Activated CD8-positive, alpha-beta memory T cell treated with anti-CD3 and anti-CD28 coated beads, Interleukin-2, amount 50 U/mL, for 4 hours (primary cell): ENCODE measurements around the gene PRUNE1.
A peak's percentile ranks its signal among the peaks of the same experiment; 100 is the strongest.

ENCODE experiments used
- DNase-seq: peaks from one replicate; pipeline ENCODE4 v3.0.0-alpha.2; 2020

The PRUNE1 gene, protein sequence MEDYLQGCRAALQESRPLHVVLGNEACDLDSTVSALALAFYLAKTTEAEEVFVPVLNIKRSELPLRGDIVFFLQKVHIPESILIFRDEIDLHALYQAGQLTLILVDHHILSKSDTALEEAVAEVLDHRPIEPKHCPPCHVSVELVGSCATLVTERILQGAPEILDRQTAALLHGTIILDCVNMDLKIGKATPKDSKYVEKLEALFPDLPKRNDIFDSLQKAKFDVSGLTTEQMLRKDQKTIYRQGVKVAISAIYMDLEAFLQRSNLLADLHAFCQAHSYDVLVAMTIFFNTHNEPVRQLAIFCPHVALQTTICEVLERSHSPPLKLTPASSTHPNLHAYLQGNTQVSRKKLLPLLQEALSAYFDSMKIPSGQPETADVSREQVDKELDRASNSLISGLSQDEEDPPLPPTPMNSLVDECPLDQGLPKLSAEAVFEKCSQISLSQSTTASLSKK

DNA sequence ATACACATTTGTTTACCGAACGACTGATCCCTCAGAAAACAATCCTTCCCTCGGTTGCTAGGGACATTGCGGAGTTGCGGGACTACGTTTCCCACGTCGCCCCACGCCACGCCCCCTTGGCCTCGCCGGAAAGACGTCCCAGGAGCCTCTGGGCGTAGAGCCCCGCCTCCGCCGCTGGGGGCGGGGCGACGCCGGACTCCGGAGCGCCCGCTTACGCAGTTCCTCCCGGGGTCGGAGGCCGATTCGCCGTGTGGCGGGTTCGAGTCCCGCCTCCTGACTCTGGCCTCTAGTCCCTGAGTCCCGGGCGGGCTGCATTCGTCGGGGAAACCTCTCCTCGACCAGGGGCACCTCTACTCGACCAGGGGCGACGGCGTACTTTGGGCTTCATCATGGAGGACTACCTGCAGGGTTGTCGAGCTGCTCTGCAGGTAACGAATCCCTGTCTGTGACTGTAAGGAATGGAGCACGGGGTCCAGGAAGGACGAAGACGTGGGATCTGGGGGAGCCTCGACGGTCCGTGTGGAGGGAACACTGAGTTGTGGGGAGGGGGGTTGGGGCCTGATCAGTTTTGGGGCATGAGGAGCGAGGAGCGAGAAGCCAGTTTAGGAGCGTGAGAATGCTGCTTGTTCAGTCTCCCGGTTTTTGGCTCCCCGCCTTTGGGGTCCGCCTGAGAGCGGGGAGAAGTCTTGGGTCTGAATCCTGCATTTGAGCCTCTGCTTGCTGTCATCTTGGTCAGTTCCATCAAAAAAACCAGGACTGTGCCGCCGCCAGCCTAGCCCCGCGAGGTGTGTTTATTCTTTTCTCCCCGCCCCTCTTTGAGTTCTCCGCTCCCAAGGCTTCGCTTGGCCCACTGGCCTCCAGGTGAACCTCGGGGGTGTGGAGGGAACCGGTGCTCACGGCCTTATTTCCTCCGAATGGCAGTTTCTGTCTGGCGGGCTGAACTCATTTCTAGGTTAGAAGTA, at the start of gene PRUNE1:
PRUNE1 (plus strand) TSS at position 206 of the 962 bp plus-strand sequence; CDS start at position 390, 184 bp downstream.
- peak; percentile 97 for DNase-seq

DNA sequence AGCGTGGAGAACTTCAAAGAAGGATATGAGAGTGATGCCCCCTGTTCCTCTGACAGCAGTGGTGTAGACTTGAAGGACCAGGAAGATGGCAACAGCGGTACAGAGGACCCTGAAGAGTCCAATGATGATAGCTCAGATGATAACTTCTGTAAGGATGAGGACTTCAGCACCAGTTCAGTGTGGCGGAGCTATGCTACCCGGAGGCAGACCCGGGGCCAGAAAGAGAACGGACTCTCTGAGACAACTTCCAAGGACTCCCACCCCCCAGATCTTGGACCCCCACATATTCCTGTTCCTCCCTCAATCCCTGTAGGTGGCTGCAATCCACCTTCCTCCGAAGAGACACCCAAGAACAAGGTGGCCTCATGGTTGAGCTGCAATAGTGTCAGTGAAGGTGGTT, 47.6 kb upstream of the PRUNE1 start:
- no peak for DNase-seq

DNA sequence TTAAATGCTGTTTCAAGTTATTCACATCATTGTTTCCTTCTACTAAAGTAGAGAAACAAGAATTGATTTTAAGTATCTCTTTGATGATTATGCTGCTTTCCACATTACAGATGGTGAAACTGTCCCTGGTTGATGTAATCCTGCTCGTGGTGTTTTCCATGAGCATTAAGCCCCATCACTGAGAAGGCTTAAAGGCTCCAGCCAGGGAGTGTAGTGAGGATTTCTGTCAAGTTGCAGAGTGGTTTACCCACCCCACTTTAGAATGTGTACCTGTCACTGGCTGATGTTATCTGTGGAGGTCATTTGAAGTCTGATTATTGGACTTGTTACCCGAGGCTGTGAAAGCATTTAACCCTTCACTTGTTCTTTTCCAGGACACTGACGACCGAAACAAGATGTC, 46.5 kb upstream of the PRUNE1 start:
- DNase-seq: no peak

DNA sequence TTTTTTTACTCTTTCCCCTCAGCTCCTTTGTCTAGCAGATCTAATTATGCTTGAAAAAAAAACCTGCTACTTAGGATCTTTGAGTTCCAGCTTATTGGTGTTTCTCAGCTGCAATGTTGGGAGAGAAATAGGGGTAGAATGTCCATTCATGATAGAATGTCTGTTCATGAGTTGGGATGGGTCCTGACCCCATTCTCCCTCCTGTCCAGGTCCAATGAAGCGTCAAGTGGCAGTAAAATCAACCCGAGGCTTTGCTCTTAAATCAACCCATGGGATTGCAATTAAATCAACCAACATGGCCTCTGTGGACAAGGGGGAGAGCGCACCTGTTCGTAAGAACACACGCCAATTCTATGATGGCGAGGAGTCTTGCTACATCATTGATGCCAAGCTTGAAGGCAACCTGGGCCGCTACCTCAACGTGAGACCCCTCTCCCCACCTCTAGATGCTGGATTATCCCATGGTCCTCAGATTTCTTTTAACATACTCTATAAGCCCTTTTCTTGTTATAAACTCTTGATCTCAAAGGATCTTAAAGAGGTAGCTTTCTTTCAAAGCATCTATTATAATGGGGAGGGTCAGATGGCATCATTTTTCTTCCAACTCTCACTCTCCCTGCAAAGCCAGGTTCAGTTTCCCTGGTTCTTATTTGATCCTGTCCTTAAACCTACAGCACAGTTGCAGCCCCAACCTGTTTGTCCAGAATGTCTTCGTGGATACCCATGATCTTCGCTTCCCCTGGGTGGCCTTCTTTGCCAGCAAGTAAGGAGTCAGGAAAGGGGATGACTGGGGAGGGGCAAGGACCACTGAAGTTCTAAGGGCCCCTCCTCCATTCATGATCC, 44.7 kb upstream of the PRUNE1 start:
- no peak for DNase-seq

DNA sequence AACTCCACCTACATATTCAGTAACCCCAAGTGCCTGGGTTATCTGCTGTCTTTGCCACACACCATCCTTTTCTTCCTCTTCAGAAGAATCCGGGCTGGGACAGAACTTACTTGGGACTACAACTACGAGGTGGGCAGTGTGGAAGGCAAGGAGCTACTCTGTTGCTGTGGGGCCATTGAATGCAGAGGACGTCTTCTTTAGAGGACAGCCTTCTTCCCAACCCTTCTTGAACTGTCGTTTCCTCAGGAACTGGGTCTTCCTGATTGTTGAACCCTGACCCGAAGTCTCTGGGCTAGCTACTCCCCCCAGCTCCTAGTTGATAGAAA, 44.1 kb upstream of the PRUNE1 start:
- no peak for DNase-seq

DNA sequence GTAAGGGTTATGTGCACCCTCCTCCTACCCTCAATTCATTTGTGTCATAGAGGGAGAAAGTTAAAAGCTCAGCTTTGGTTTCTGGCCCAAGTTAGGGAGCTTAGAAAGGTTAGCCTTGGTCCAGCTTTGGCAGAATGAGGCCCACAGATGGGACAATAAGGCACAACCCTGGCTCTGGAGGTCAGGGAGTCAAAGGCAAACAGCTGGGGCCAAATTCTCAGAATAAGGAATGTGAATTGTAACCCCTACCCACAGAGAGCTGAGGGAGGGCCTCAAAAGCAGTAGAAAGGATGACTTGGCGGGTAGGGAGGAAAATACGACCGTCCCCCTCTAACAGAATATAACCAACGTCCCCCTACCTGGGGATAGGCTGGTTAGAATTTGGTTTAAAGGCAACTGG, 42.6 kb upstream of the PRUNE1 start:
- no peak for DNase-seq

DNA sequence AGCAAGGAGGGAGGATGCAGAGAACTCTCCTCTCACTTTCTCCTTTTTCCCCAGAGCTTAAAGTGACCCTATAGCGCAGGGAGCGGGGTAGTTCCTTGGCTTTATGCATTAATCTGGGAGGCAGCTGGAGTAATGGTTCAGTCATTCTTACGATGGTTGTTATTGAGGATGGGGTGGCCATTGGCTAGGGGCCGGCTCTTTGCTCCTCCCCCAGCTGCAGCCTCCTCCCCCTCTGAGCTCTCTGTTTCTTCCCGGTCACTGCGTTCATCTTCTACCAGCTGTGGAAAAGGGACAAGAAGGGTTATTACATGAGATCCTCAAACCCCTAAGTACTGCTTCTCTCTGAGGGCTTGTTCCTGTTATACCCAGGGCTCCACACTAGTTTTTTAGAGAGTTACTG, 42.2 kb upstream of the PRUNE1 start:
- no peak for DNase-seq

DNA sequence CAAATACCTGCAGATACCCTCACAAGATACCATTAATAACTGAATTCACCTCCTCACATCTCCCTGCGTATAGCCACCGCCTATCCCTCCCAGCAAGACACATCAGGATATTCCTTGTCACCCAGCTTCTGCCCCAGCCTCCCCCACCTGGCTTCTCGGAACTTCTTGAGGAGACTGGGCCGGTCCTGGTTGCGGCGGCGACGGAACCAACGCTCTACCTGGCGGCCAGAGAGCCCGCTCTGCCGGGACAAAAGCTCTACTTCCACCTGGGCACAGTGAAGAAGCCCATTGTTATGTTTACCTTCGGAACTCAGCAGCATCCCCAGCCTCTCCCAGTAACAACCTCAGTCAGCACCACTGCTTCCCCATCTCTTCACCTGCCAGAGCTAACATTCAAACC, 40.3 kb upstream of the PRUNE1 start:
- no peak for DNase-seq

DNA sequence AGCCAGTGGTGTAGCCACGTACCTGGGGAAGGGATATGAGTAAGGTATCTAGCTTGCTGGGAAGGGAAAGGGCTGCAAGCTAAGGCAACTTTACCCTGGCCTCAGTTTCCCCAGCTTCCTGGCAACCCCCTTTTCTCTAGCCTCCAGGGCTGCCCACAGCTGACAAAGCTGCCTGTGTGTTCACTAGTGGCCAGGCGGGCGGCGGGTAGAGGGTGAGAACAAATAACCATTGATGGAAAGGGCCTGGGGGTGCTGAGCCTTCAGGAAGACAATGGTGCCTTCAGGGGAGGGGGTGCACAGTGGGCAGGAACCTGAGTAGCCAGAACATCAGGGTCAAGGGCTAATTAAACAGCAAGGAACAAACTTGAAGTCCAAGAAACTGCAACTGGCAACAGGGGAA, 39.8 kb upstream of the PRUNE1 start:
- no peak for DNase-seq

DNA sequence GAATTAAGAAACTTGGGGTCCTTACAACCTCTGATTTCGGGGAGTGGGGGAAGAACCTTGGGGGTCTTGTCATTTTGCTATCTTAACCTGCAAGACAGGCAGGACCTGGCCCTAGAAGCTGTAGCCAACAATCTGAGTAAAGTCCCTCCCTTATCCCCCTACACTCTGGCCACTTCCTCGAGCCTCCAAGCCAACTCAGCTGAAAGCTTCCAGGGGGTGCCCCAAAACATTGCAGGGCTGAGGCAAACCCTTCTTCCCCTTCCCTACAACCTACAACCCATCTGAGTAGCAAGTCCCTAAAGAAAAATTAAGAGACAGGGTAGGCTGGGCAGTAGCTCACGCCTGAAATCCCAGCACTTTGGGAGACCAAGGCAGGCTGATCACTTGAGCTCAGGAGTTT, 38.6 kb upstream of the PRUNE1 start:
- DNase-seq: no peak

DNA sequence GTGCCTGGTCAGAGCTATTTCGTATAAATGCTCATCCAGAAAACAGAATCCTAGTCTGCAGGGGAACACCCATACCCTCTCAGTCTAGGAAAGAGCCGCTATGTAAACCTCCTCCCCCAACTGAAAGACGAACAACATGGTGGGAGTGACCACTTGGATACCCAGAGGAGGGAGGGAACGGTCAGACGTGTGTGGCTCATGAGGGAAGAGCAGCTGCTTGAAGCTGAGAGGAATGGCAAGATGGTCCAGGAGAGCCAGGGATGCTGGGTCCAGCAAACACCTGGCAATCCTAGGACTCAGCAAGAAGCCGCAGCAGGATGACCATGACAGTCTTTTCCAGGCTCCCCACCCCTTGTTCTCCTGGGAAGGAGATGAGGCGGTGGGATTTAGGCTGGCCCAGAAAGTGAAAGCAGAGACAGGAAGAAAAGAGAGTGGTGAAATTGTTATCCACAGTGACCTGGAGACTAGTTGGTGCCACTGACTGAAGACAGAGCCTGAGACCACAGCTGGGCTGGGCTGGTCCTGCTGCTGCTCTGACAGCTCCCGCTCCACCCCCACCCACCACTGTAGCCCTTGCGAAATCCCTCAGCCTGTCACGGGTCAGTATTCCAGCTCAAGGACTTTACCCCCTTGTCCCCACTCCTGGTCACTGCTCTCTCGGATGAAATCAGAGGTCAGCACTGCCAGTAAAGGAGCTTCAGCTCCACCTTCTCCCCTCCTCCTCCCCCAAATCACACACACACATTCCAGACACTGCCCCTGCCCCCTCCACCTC, 37.3 kb upstream of the PRUNE1 start:
- DNase-seq: no peak

DNA sequence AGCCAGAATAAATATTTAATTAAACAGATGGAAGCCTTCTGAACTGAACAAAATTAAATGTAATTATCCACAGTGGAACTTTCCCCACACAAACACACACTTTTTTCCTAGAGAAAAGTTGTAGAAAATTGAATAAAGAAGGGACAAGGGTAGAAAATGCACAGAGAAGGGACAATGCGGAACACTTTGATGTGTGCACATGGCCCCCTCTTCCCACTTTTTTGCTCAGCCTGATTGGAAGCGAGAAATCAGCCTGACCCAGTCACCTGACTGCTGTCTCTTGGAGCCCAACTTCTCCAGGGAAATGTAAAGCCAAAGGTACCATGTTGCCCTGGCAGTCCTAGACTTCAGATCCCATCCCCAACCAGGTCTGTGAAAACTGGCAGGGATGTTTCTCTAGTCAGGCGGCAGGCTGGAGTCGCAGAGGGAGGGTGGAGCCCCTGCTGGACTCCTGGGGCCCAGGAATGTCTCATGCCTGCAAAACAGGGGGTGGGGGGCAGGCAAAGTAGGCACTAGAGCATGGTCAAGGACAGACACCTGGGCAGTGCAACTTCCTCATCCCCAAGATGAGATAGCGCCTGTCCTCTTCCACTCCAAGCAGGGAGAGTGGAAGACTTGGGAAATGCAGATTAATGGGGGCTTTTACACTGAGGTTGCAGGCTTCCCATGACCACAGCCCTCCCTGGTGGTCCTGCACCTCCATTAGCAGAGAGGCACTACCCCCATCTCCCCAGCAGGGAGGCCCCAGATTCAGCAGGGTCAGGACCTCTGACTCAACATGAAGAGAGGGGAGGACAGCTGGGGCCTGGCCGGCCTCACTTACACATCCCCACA, 36.4 kb upstream of the PRUNE1 start:
- no peak for DNase-seq

DNA sequence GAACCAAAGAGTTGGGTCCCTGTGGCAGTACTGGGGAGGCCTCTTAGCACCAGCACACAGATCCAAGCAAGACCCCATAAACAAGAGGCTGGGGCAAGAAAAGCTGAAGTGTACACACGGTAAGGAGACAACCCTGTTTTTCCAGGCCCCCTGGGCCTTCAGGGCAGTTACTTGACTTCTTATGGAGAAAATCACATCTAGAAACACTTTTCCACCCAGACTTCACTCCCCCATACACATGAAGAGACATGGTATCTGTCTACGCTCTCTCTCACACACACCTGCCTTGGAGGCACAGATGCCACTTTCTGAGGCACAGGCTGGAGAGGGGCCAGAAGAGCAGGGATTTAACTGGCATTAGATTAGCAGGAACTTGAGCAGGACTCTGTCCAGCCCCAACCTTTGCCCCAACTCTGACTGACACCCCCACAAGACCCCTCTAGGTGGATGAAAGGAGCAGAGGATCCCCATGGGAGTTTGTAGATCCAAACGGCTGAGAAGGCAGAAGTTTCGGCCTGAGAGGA, 35.8 kb upstream of the PRUNE1 start:
- DNase-seq: no peak

DNA sequence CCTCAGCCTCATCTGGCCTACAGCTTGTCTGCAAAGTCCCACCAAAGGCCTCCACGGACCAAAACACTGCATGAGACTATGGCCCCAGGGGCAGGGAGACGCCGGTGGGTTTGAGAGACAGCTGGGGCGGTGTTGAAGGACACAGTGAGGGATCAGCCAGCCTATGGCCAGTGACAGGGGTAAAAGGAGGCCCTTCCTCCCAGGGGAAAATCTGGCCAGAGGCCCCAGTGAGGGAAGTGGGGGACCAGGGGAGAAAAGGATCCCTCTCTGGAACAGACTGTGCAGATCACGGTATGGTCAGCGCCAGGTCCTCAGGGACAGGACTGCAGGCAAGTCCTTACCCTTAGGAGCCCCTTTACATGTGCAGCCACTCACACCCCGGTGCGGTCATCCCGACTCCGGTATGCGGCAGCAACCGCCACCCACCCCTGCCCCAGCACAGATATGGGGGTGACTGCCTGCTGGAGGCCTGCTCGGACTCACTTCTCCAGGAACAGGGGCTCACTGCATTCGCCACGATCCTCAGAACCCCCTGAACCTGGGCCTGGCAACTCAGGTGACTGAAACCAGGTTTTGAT, 34.9 kb upstream of the PRUNE1 start:
- peak; percentile 30 for DNase-seq

DNA sequence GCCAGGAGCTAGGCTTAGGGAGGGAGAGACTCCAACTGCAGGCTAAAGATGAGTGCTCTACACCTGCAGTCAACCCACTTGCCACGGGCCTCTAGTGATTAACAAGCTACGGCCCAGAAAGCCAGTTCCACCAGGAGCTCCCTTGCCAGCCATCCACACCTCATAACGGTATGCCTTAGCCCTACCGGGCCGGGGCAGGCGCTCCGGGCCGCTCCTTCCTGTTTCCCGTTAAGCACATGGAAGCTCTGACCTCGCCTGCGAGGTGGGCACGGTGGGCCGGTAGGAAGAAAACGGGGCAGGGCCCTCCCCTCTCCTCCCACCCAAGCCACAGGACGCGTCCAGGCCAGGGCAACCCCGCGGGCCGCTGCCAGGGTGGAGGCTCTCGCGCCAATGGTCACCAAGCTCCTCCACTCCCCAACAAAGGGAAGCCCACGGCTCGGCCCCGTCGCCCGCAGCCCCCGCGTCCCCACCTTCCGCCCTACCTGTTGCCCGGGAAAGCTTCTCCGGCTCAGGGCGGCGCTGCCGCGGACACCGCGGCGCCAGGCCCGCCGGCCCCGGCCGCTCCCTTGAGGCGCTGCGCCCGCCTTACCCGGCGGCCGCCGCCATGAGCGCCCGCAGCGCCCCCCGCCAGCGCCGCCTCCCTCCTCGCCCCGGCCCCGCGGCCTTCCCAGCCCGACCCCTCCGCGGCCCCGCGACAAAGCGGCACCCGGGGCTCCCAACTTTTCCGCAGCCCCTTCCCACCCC, 34.2 kb upstream of the PRUNE1 start:
- DNase-seq: peak; percentile 38

DNA sequence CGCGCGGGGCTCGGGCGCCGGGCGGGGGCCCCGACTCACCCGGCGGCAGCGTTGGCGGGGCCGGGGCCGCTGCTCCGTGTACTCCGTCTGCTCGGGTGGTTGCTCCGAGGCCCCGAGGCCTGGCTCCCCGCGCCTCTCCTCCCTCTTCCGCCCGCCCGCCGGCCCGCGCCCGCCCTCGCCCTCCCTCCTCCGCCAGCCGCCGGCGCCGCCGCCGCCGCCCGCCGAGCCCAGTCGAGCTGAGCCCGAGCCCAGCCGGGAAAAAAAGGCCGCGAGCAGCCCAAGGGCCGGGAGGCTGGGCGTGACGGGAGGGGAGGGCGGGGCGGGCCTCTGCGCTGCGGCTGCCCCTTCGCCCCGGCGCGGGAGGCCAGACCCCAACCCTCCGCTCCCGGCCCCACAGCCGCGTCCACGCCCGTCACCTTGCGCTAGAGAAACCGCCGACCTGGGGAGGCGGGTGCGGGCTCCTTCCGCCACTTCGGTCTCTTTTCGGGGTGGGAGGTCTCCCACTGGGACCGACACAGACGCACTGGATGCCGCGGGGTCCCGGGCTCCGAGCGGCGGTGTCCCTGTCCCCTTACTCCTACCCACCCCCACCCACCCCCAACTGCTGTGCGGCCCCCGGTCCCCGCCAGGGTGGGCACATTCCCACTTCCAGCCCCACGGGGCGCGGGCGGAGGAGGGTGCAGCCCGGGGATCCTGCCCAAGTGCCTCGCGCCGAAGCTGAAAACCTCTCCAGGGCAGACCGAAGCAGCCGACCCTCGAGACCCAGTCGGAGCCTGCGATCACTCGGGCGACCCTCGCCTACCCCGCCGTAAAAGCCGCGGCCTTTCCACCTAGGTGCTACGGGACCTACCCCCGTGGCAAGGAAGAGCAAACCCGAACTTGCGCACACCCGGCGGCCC, 33.4 kb upstream of the PRUNE1 start, which contains the start of gene CERS2:
CERS2 (minus strand) TSS at position 256 of the 899 bp plus-strand sequence. CDS start 5,745 bp downstream, outside the sequence.
- peak; percentile 77 for DNase-seq

DNA sequence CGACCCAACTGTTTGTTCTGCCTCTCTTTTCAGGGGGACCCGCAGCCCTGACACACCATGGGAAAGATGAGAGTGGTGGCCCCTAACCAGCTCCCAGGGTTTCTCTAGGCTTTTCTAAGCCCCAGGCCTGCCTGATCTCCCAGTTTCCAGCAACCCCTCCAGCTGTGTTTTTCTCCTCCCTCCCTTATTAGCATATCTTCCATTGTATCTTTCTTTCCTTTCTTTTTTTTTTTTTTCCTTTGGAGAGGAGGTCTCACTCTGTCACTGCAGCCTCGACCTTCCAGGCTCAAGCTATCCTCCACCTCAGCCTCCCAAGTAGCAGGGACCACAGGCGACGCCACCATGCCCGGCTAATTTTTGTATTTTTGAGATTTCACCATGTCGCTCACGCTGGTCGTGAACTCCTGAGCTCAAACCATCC, 31.8 kb upstream of the PRUNE1 start:
- DNase-seq: no peak

DNA sequence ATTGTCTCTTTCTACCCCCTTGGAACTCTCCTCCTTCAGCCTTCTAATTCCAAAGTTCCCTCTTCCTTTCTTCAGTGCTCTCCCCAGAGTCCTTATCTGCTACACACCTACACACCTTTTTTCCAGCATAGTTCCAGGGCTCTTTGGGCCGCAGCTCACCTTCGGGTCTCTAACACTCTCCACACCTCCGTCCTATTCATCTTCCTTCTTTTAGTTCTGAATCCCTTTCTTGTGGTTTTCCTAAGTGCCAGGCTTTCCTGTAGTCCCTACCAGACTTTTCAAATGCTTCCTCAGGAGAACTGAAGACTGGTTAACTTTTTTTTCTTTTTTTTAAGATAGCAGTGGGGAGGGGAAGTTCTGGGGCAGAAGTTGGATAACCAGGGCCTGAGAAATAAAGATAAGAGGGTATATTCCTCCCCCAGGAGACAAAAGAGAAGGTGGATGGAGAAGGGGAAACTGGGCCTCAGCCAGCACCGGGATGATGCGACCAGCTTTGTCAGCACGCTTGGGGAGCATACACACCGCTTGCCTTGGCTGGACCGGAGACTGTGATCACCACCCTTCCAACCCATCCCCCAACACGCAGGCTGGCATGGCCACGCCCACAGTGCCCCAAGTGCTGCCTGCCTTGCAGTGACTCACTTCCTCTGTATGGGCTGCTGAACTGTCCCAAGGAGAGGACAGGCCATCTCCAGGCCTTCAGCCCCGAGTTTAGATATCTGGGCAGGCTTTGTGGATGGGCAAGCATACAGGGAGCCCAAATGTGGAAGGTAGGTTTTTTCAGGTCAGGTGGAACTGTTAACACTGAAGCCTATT, 31.2 kb upstream of the PRUNE1 start:
- DNase-seq: peak; percentile 69
